K562 (cell line): ENCODE results near the gene PCOLCE2. TPM values are rescaled to one million over a fixed set of nuclear protein-coding genes. Genes with fewer than 3 reads are reported as not detected.
A peak's percentile ranks its signal among the peaks of the same experiment; 100 is the strongest.

ENCODE experiments used
- ARHGAP35 ChIP-seq: fragments of 450-650 bp; IDR thresholded peaks from 2 replicates; pipeline ENCODE4 v1.6.1; 2018; ENCODE audit not compliant: partially characterized antibody
- CREM ChIP-seq: IDR thresholded peaks from 2 replicates; pipeline ENCODE4 v1.6.1; 2014; ENCODE audit warnings: antibody characterized with exemption, low read depth
- MAFF ChIP-seq: IDR thresholded peaks from 2 replicates; pipeline ENCODE4 v1.6.1; 2012; ENCODE audit warnings: low read length, improper control_type of control experiment
- MAFG ChIP-seq: fragments of 450-650 bp; conservative IDR thresholded peaks from 2 replicates; pipeline ENCODE4 v1.6.1; 2016; ENCODE audit warnings: missing genetic modification characterization, missing compliant biosample characterization
- MTF1 ChIP-seq: fragments of 250-450 bp; sonication (Bioruptor Pico); IDR thresholded peaks from 2 replicates; pipeline ENCODE4 v1.9.0; 2021; ENCODE audit warnings: moderate library complexity, mild to moderate bottlenecking, inconsistent platforms, borderline replicate concordance
- NR4A1 ChIP-seq, 2 experiments: fragments of 250-450 bp in 1 of 2; fragments of 450-650 bp in 1 of 2; sonication (Bioruptor Pico) in 1 of 2; IDR thresholded peaks; 2 replicates each; pipeline versions ENCODE4 v1.4.0 to v1.6.1; 2016 to 2020; ENCODE audit warnings: mild to moderate bottlenecking in 2 of 2, missing compliant biosample characterization in 1 of 2, missing genetic modification characterization in 1 of 2, moderate library complexity in 1 of 2
- RFX5 ChIP-seq: IDR thresholded peaks from 2 replicates; pipeline ENCODE4 v1.6.1; 2011; ENCODE audit warnings: low read depth, mild to moderate bottlenecking, improper control_type of control experiment, low read length
- SMAD1 ChIP-seq: fragments of 150-350 bp; IDR thresholded peaks from 2 replicates; pipeline ENCODE4 v1.6.1; 2014; ENCODE audit warnings: low read length, low read depth; ENCODE audit not compliant: partially characterized antibody
- SUPT5H ChIP-seq: fragments of 450-650 bp; IDR thresholded peaks from 2 replicates; pipeline ENCODE4 v1.6.1; 2016
- TCF7 ChIP-seq: sonication (generic); IDR thresholded peaks from 2 replicates; pipeline ENCODE4 v1.6.1; 2016; ENCODE audit warnings: antibody characterized with exemption, borderline replicate concordance
- YY1 ChIP-seq, 3 experiments: IDR thresholded peaks; 2 replicates each; pipeline ENCODE4 v1.6.1; 2011; ENCODE audit warnings: low read length in 2 of 3, mild to moderate bottlenecking in 2 of 3, moderate library complexity in 2 of 3, borderline replicate concordance in 1 of 3, control low read depth in 1 of 3, low read depth in 1 of 3; ENCODE audit not compliant: insufficient read depth in 3 of 3, insufficient replicate concordance in 2 of 3, control insufficient read depth in 1 of 3, insufficient read length in 1 of 3; ENCODE audit errors: extremely low read depth in 1 of 3
- ZNF764 ChIP-seq: fragments of 250-450 bp; sonication (Bioruptor Pico); IDR thresholded peaks from 2 replicates; pipeline ENCODE4 v1.4.0; 2020; ENCODE audit warnings: low read depth, mild to moderate bottlenecking, moderate library complexity
- polyA plus RNA-seq, 8 experiments: library from polyadenylated mRNA; depleted of rRNA in 4 of 8; stranded (reverse) in 5 of 8; unstranded in 3 of 8; fragments of >200 nt; fragmentation: Nextera tagmentation in 2 of 8; fragmentation: Illumina TruSeq in 1 of 8; extraction: Ambion mirVana in 2 of 8; extraction: Trizol in 1 of 8; gene quantifications; 2 replicates each; pipeline versions ENCODE4 v1.2.1 to v1.2.3, GENCODE V29; 2011 to 2014; ENCODE audit warnings: inconsistent platforms in 1 of 8, missing spikeins in 1 of 8
- total RNA-seq, 7 experiments: library from RNA; depleted of rRNA in 6 of 7; stranded (reverse); fragments of >200 nt in 6 of 7; fragmentation: Illumina TruSeq in 2 of 7; extraction: Trizol in 2 of 7; gene quantifications; 2 replicates each; pipeline versions ENCODE4 v1.2.1 to v1.2.3, GENCODE V29; 2011 to 2021; ENCODE audit warnings: low replicate concordance in 1 of 7
- TF ChIP-seq, protein P1 (sequence below), 2 experiments: fragments of 450-650 bp; formaldehyde crosslinking in 1 of 2; IDR thresholded peaks; 2 replicates each; pipeline versions ENCODE4 v1.4.0 to v1.6.1; 2014 to 2020; ENCODE audit warnings: mild to moderate bottlenecking in 2 of 2, borderline replicate concordance in 1 of 2, low read depth in 1 of 2
- TF ChIP-seq, protein P2 (sequence below): fragments of 250-450 bp; sonication (Bioruptor Pico); IDR thresholded peaks from 2 replicates; pipeline ENCODE4 v1.5.0; 2021
- TF ChIP-seq, protein P3 (sequence below): fragments of 450-650 bp; IDR thresholded peaks from 2 replicates; pipeline ENCODE4 v1.6.1; 2016; ENCODE audit warnings: low read depth, mild to moderate bottlenecking, moderate library complexity
- TF ChIP-seq, protein P4 (sequence below): fragments of 450-650 bp; IDR thresholded peaks from one replicate; pipeline ENCODE4 v1.6.1; 2018; ENCODE audit warnings: mild to moderate bottlenecking, moderate library complexity; ENCODE audit not compliant: partially characterized antibody

Gene PCOLCE2
- total and polyA plus RNA-seq, 9 of the 15 experiments (the other 6 are each of a cell fraction or from before 2014, with no cell fraction given) = 0.18 to 1.2 (median 0.65) TPM

DNA sequence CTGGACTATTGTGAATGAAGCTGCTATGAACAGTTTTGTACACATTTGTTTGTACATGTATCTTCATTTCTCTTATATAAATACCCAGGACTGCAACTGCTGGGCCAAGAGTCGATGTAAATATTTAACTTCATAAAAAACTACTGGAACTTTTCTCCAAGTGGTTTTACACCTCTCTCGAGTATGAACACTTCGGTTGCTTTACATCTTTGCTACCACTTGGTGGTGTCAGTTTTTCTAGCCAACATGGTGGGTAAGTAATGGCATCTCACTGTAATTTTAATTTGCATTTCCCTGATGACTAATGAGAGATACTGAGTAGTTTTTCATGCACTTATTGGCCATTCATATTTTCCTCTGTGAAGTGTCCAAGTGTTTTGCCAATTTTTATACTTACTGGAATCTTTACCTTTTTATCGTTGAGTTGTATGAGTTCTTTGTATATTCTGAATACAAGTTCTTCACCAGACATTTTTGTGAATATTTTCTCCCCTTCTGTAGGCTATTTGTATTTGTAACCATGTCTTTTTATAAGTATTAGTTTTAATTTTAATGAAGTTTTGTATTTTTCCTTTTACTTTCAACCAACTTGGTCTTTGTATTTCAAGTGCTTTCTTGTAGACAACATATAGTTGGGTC, 44.4 kb downstream of the PCOLCE2 start (continued):
- TF ChIP-seq MTF1 (no peak), MAFF (no peak), MAFG (tag) (no peak), NR4A1 (CRISPR knock-in tag; IDR thresholded peaks at IDR 0.05) (no peak), NR4A1 (tag; IDR thresholded peaks at IDR 0.05) (no peak), RFX5 (no peak), ZNF764 (CRISPR knock-in tag) (no peak), YY1 (IDR thresholded peaks at IDR 0.05; ENCODE audit: borderline replicate concordance in 1 of 3, control insufficient read depth in 1 of 3, extremely low read depth in 1 of 3, insufficient read depth in 3 of 3, insufficient read length in 1 of 3, insufficient replicate concordance in 2 of 3, low read depth in 1 of 3, low read length in 2 of 3) (peak in 1 of 3 experiments; percentile 50), TCF7 (no peak), CREM (no peak), ARHGAP35 (no peak), SUPT5H (no peak), SMAD1 (no peak)
- TF ChIP-seq, protein P1, sequence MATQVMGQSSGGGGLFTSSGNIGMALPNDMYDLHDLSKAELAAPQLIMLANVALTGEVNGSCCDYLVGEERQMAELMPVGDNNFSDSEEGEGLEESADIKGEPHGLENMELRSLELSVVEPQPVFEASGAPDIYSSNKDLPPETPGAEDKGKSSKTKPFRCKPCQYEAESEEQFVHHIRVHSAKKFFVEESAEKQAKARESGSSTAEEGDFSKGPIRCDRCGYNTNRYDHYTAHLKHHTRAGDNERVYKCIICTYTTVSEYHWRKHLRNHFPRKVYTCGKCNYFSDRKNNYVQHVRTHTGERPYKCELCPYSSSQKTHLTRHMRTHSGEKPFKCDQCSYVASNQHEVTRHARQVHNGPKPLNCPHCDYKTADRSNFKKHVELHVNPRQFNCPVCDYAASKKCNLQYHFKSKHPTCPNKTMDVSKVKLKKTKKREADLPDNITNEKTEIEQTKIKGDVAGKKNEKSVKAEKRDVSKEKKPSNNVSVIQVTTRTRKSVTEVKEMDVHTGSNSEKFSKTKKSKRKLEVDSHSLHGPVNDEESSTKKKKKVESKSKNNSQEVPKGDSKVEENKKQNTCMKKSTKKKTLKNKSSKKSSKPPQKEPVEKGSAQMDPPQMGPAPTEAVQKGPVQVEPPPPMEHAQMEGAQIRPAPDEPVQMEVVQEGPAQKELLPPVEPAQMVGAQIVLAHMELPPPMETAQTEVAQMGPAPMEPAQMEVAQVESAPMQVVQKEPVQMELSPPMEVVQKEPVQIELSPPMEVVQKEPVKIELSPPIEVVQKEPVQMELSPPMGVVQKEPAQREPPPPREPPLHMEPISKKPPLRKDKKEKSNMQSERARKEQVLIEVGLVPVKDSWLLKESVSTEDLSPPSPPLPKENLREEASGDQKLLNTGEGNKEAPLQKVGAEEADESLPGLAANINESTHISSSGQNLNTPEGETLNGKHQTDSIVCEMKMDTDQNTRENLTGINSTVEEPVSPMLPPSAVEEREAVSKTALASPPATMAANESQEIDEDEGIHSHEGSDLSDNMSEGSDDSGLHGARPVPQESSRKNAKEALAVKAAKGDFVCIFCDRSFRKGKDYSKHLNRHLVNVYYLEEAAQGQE (IDR thresholded peaks at IDR 0.05; ENCODE audit: borderline replicate concordance) = peak; percentile 38; the same call in 1 of the 2 replicates
- TF ChIP-seq, protein P1 (CRISPR knock-in tag; IDR thresholded peaks at IDR 0.05; ENCODE audit: low read depth) = no peak
- TF ChIP-seq, protein P2, sequence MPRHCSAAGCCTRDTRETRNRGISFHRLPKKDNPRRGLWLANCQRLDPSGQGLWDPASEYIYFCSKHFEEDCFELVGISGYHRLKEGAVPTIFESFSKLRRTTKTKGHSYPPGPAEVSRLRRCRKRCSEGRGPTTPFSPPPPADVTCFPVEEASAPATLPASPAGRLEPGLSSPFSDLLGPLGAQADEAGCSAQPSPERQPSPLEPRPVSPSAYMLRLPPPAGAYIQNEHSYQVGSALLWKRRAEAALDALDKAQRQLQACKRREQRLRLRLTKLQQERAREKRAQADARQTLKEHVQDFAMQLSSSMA (CRISPR knock-in tag) = no peak
- TF ChIP-seq, protein P3, sequence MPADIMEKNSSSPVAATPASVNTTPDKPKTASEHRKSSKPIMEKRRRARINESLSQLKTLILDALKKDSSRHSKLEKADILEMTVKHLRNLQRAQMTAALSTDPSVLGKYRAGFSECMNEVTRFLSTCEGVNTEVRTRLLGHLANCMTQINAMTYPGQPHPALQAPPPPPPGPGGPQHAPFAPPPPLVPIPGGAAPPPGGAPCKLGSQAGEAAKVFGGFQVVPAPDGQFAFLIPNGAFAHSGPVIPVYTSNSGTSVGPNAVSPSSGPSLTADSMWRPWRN = no peak
- TF ChIP-seq, protein P4, sequence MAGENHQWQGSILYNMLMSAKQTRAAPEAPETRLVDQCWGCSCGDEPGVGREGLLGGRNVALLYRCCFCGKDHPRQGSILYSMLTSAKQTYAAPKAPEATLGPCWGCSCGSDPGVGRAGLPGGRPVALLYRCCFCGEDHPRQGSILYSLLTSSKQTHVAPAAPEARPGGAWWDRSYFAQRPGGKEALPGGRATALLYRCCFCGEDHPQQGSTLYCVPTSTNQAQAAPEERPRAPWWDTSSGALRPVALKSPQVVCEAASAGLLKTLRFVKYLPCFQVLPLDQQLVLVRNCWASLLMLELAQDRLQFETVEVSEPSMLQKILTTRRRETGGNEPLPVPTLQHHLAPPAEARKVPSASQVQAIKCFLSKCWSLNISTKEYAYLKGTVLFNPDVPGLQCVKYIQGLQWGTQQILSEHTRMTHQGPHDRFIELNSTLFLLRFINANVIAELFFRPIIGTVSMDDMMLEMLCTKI = no peak
